Measurements from ENCODE around the gene RERE. TPM values are rescaled to one million over a fixed set of nuclear protein-coding genes. Genes with fewer than 3 reads are reported as not detected.

RERE gene
- polyA plus RNA-seq, 6 donors from 2014 or later = 10.7 to 50.1 (median 22.3) TPM

GRCh38 chr1:8497210-8497819 is 320.1 kb downstream of the RERE start:
- H3K9me3 Mint-ChIP-seq = peaks cover 0 to 5% (median 0%) of the 10 kb centered on the region in 7 donors
- peak; percentile 43 to 60 for ATAC-seq (ENCODE audit: low read depth in 2 of 2)
- peak overlapping the region; percentile 92 to 98 (median 95) for H3K27ac Mint-ChIP-seq
- peak; percentile 28 for DNase-seq
- peak overlapping the region; percentile 0 to 88 (median 78) for H3K4me3 Mint-ChIP-seq
- H3K27me3 Mint-ChIP-seq = no peaks in the 10 kb centered on the region
- peaks cover 0 to 5% of the 10 kb centered on the region in 2 donors for H3K36me3 Mint-ChIP-seq
- H3K4me1 Mint-ChIP-seq = peaks cover 33 to 59% (median 48%) of the 10 kb centered on the region in 3 donors

- no peaks in the 10 kb centered on the region for H3K27me3 Mint-ChIP-seq
- peak; percentile 86 to 92 for ATAC-seq (ENCODE audit: low read depth in 2 of 2)
- H3K9me3 Mint-ChIP-seq = peaks cover 0 to 5% (median 0%) of the 10 kb centered on the region in 7 donors
- peak; percentile 51 for DNase-seq
- peaks cover 0 to 9% of the 10 kb centered on the region in 2 donors for H3K36me3 Mint-ChIP-seq
- H3K4me1 Mint-ChIP-seq = peaks cover 37 to 66% (median 56%) of the 10 kb centered on the region in 3 donors
- peak overlapping the region; percentile 92 to 98 (median 95) for H3K27ac Mint-ChIP-seq
- peak overlapping the region; percentile 43 to 86 (median 78) for H3K4me3 Mint-ChIP-seq
Observed at GRCh38 chr1:8496473-8496872, 321.0 kb downstream of the RERE start.

- ATAC-seq (ENCODE audit: low read depth in 2 of 2) = peak; percentile 15 to 27
Observed at GRCh38 chr1:8495928-8496401, 321.5 kb downstream of the RERE start.

GRCh38 chr1:8494681-8495080 is 322.8 kb downstream of the RERE start:
- ATAC-seq (ENCODE audit: low read depth in 2 of 2) (no peak), DNase-seq (no peak)
- Mint-ChIP-seq H3K9me3 (peaks cover 0 to 1% (median 0%) of the 10 kb centered on the region in 7 donors), H3K36me3 (peaks cover 0 to 9% of the 10 kb centered on the region in 2 donors), H3K27ac (peak overlapping the region; percentile 85 to 98 (median 94)), H3K4me1 (peaks cover 37 to 66% (median 61%) of the 10 kb centered on the region in 3 donors), H3K27me3 (no peaks in the 10 kb centered on the region), H3K4me3 (peak overlapping the region in 4 of 8 donors; percentile 19 to 85 (median 52))

More at GRCh38 chr1:8495928-8496401, 321.5 kb downstream of the RERE start:
- DNase-seq = no peak
- Mint-ChIP-seq H3K27me3 (no peaks in the 10 kb centered on the region), H3K4me3 (peak overlapping the region; percentile 43 to 86 (median 74)), H3K27ac (peak overlapping the region; percentile 92 to 98 (median 95)), H3K9me3 (peaks cover 0 to 5% (median 0%) of the 10 kb centered on the region in 7 donors), H3K36me3 (peaks cover 0 to 9% of the 10 kb centered on the region in 2 donors), H3K4me1 (peaks cover 37 to 66% (median 61%) of the 10 kb centered on the region in 3 donors)

- no peaks in the 10 kb centered on the region for H3K27me3 Mint-ChIP-seq
- DNase-seq = no peak
- peak overlapping the region in 4 of 6 donors; percentile 81 to 93 (median 84) for H3K27ac Mint-ChIP-seq
- no peak for ATAC-seq (ENCODE audit: low read depth in 2 of 2)
- H3K4me3 Mint-ChIP-seq = no peak overlapping the region
- H3K4me1 Mint-ChIP-seq = peaks cover 34 to 61% (median 61%) of the 10 kb centered on the region in 3 donors
- no peaks in the 10 kb centered on the region for H3K9me3 Mint-ChIP-seq
- H3K36me3 Mint-ChIP-seq = peaks cover 0 to 9% of the 10 kb centered on the region in 2 donors
Observed at GRCh38 chr1:8493916-8494540, 323.4 kb downstream of the RERE start.

GRCh38 chr1:8487249-8487648 is 330.2 kb downstream of the RERE start:
- DNase-seq (no peak), ATAC-seq (ENCODE audit: low read depth in 2 of 2) (no peak)
- no peak overlapping the region for H3K4me3 Mint-ChIP-seq
- H3K27ac Mint-ChIP-seq = peak overlapping the region in 2 of 6 donors; percentile 59 to 60
- no peaks in the 10 kb centered on the region for H3K27me3 Mint-ChIP-seq
- peaks cover 0 to 8% of the 10 kb centered on the region in 2 donors for H3K36me3 Mint-ChIP-seq
- peaks cover 8 to 14% (median 12%) of the 10 kb centered on the region in 3 donors for H3K4me1 Mint-ChIP-seq
- no peaks in the 10 kb centered on the region for H3K9me3 Mint-ChIP-seq

GRCh38 chr1:8486047-8486446 is 331.4 kb downstream of the RERE start:
- H3K27ac Mint-ChIP-seq = no peak overlapping the region

GRCh38 chr1:8483586-8483985 is 333.9 kb downstream of the RERE start:
- no peaks in the 10 kb centered on the region for H3K27me3 Mint-ChIP-seq
- H3K36me3 Mint-ChIP-seq = peaks cover 4 to 7% of the 10 kb centered on the region in 2 donors
- peaks cover 6 to 11% (median 8%) of the 10 kb centered on the region in 3 donors for H3K4me1 Mint-ChIP-seq
- H3K27ac Mint-ChIP-seq = peak overlapping the region in 1 of 6 donors; percentile 24
- DNase-seq (no peak), ATAC-seq (ENCODE audit: low read depth in 2 of 2) (no peak)
- no peak overlapping the region for H3K4me3 Mint-ChIP-seq
- no peaks in the 10 kb centered on the region for H3K9me3 Mint-ChIP-seq

More at GRCh38 chr1:8486047-8486446, 331.4 kb downstream of the RERE start:
- H3K27me3 Mint-ChIP-seq = no peaks in the 10 kb centered on the region
- ATAC-seq (ENCODE audit: low read depth in 2 of 2) (no peak), DNase-seq (no peak)
- no peak overlapping the region for H3K4me3 Mint-ChIP-seq
- H3K36me3 Mint-ChIP-seq = peaks cover 0 to 4% of the 10 kb centered on the region in 2 donors
- H3K9me3 Mint-ChIP-seq = no peaks in the 10 kb centered on the region
- H3K4me1 Mint-ChIP-seq = peaks cover under 1 to 8% (median 4%) of the 10 kb centered on the region in 3 donors

- ATAC-seq (ENCODE audit: low read depth in 2 of 2) = no peak
- Mint-ChIP-seq H3K36me3 (peaks cover 4 to 12% of the 10 kb centered on the region in 2 donors), H3K4me3 (no peak overlapping the region), H3K27me3 (no peaks in the 10 kb centered on the region), H3K27ac (peak overlapping the region in 1 of 6 donors; percentile 41), H3K4me1 (peaks cover 12 to 14% (median 12%) of the 10 kb centered on the region in 3 donors), H3K9me3 (no peaks in the 10 kb centered on the region)
- no peak for DNase-seq
Observed at GRCh38 chr1:8482979-8483381, 334.5 kb downstream of the RERE start.

- H3K4me1 Mint-ChIP-seq = peaks cover 16 to 18% (median 18%) of the 10 kb centered on the region in 3 donors
- no peaks in the 10 kb centered on the region for H3K27me3 Mint-ChIP-seq
- peak overlapping the region in 1 of 6 donors; percentile 54 for H3K27ac Mint-ChIP-seq
- H3K4me3 Mint-ChIP-seq = no peak overlapping the region
- DNase-seq = no peak
- peaks cover 4 to 13% of the 10 kb centered on the region in 2 donors for H3K36me3 Mint-ChIP-seq
- H3K9me3 Mint-ChIP-seq = no peaks in the 10 kb centered on the region
- no peak for ATAC-seq (ENCODE audit: low read depth in 2 of 2)
Observed at GRCh38 chr1:8481650-8482380, 335.6 kb downstream of the RERE start.

GRCh38 chr1:8478566-8478965 is 338.9 kb downstream of the RERE start:
- Mint-ChIP-seq H3K36me3 (peaks cover 0 to 13% of the 10 kb centered on the region in 2 donors), H3K4me3 (no peak overlapping the region), H3K27ac (peak overlapping the region in 3 of 6 donors; percentile 74 to 83 (median 75)), H3K9me3 (no peaks in the 10 kb centered on the region), H3K27me3 (no peaks in the 10 kb centered on the region), H3K4me1 (peaks cover 25 to 31% (median 27%) of the 10 kb centered on the region in 3 donors)
- ATAC-seq (ENCODE audit: low read depth in 2 of 2) = no peak
- no peak for DNase-seq

GRCh38 chr1:8477983-8478362 is 339.5 kb downstream of the RERE start:
- Mint-ChIP-seq H3K27ac (peak overlapping the region; percentile 13 to 83 (median 55)), H3K9me3 (no peaks in the 10 kb centered on the region), H3K27me3 (no peaks in the 10 kb centered on the region), H3K36me3 (peaks cover 0 to 13% of the 10 kb centered on the region in 2 donors), H3K4me1 (peaks cover 29 to 37% (median 33%) of the 10 kb centered on the region in 3 donors), H3K4me3 (no peak overlapping the region)
- ATAC-seq (ENCODE audit: low read depth in 2 of 2) (no peak), DNase-seq (no peak)

Measured in naive B cell (primary cell).